A673 (cell line): ENCODE data around the gene YTHDF2. TPM values are rescaled to one million over a fixed set of nuclear protein-coding genes. Genes with fewer than 3 reads are reported as not detected.

Source experiments
- BruUV-seq: library from RNA; stranded (reverse); fragments of 400-500 nt; replicated peaks from 2 replicates; lab custom pipeline; 2021; lab: Mats Ljungman, UMichigan
- CTCF ChIA-PET: fragments of 300-600 bp; sonication (Branson Sonifier 250); formaldehyde crosslinking; loops from one replicate; lab custom pipeline; 2022; ENCODE audit warnings: antibody characterized with exemption; lab: Charles Lee
- POLR2A ChIA-PET: fragments of 300-600 bp; sonication (Branson Sonifier 250); formaldehyde crosslinking; loops from one replicate; lab custom pipeline; 2022; ENCODE audit warnings: antibody characterized with exemption; ENCODE audit not compliant: low non-redundant PET; lab: Charles Lee
- DNase-seq: peaks from one replicate; pipeline ENCODE4 v3.0.0-alpha.2; 2015; ENCODE audit warnings: low spot score
- H3K27ac ChIP-seq: fragments of 200-600 bp; sonication (generic); 2 replicates; pipeline ENCODE4 v1.5.1; 2016; ENCODE audit warnings: mixed run types, low read depth, mild to moderate bottlenecking, mixed read lengths, antibody characterized with exemption, low read length; ENCODE audit not compliant: poor library complexity, severe bottlenecking
- H3K27me3 ChIP-seq: fragments of 200-600 bp; sonication (generic); replicated peaks from 2 replicates; pipeline ENCODE4 v1.6.1; 2017; ENCODE audit warnings: mixed run types, low read depth, mild to moderate bottlenecking, mixed read lengths, antibody characterized with exemption, low read length; ENCODE audit not compliant: insufficient read depth, poor library complexity
- H3K36me3 ChIP-seq: fragments of 200-600 bp; sonication (generic); 2 replicates; pipeline ENCODE4 v1.6.1; 2016; ENCODE audit warnings: mixed run types, mild to moderate bottlenecking, mixed read lengths, antibody characterized with exemption, low read length; ENCODE audit not compliant: insufficient read depth, poor library complexity, severe bottlenecking
- H3K4me1 ChIP-seq: fragments of 200-600 bp; sonication (generic); 2 replicates; pipeline ENCODE4 v1.6.1; 2017; ENCODE audit warnings: mixed run types, mild to moderate bottlenecking, mixed read lengths, antibody characterized with exemption, low read length; ENCODE audit not compliant: insufficient read depth, poor library complexity, severe bottlenecking
- H3K4me3 ChIP-seq: fragments of 200-600 bp; sonication (generic); 2 replicates; pipeline ENCODE4 v1.5.1; 2016; ENCODE audit warnings: low read depth, mixed run types, mild to moderate bottlenecking, mixed read lengths, low read length; ENCODE audit not compliant: poor library complexity, severe bottlenecking
- H3K9me3 ChIP-seq: fragments of 200-600 bp; sonication (generic); 2 replicates; pipeline ENCODE4 v1.6.1; 2016; ENCODE audit warnings: mixed run types, low read depth, mild to moderate bottlenecking, mixed read lengths, antibody characterized with exemption, low read length; ENCODE audit not compliant: poor library complexity, severe bottlenecking
- CTCF ChIP-seq: fragments of 300-800, 200-600 bp; sonication (generic); conservative IDR thresholded peaks from 2 replicates; pipeline ENCODE4 v1.5.1; 2017; ENCODE audit warnings: low read depth, mild to moderate bottlenecking, antibody characterized with exemption, low read length, moderate library complexity, mixed read lengths
- EZH2 ChIP-seq: fragments of 200-600 bp; sonication (generic); IDR thresholded peaks from 2 replicates; pipeline ENCODE4 v1.6.1; 2017; ENCODE audit warnings: borderline replicate concordance, low read depth, mild to moderate bottlenecking, mixed read lengths, antibody characterized with exemption, low read length; ENCODE audit not compliant: poor library complexity, severe bottlenecking
- intact Hi-C: fragments of 100-400 bp; cut with micrococcal nuclease; formaldehyde crosslinking; loops from one replicate; pipeline ENCODE4 v1.10.0; 2022; ENCODE audit not compliant: unreplicated experiment
- total RNA-seq: library from RNA; stranded (reverse); gene quantifications from 2 replicates; pipeline ENCODE4 v1.2.3, GENCODE V29; 2021

The YTHDF2 gene
- total RNA-seq, 1 experiment from 2014 or later, result 111 TPM

GRCh38 chr1:28815533-28816185 is 78.9 kb downstream of the YTHDF2 start:
- CTCF ChIA-PET, result interaction anchor here (1.3 kb wide), 1 partner anchor 62 kb away, joined by 4 read pairs; no protein-coding TSS in a partner anchor

GRCh38 chr1:28817133-28817532 is 80.4 kb downstream of the YTHDF2 start:
- H3K4me1 ChIP-seq, result no peaks in the 10 kb centered on the region
- H3K9me3 ChIP-seq, result no peaks in the 10 kb centered on the region
- no peaks in the 10 kb centered on the region for H3K36me3 ChIP-seq
- no peak overlapping the region for H3K27ac ChIP-seq
- ChIA-PET POLR2A (no interaction called here), CTCF (no interaction called here)
- no peak overlapping the region for H3K4me3 ChIP-seq
- BruUV-seq, result no TSS peak
- TF ChIP-seq EZH2 (no peak), CTCF (no peak)
- intact Hi-C loops, result no loop called here
- no peak for DNase-seq
- peaks cover 14% of the 10 kb centered on the region for H3K27me3 ChIP-seq

More at GRCh38 chr1:28815533-28816185, 78.9 kb downstream of the YTHDF2 start:
- POLR2A ChIA-PET, result no interaction called here
- H3K36me3 ChIP-seq, result no peaks in the 10 kb centered on the region
- H3K9me3 ChIP-seq, result no peaks in the 10 kb centered on the region
- DNase-seq, result no peak
- intact Hi-C loops, result no loop called here
- no TSS peak for BruUV-seq
- H3K4me3 ChIP-seq, result no peak overlapping the region
- TF ChIP-seq CTCF (no peak), EZH2 (no peak)
- H3K27me3 ChIP-seq, result peaks cover 27% of the 10 kb centered on the region
- no peak overlapping the region for H3K27ac ChIP-seq
- no peaks in the 10 kb centered on the region for H3K4me1 ChIP-seq

GRCh38 chr1:28819020-28819419 is 82.3 kb downstream of the YTHDF2 start:
- no TSS peak for BruUV-seq
- POLR2A ChIA-PET, result no interaction called here
- CTCF ChIA-PET, result no interaction called here
- Histone ChIP-seq H3K4me1 (no peaks in the 10 kb centered on the region), H3K36me3 (no peaks in the 10 kb centered on the region), H3K27ac (no peak overlapping the region), H3K9me3 (no peaks in the 10 kb centered on the region), H3K27me3 (no peaks in the 10 kb centered on the region), H3K4me3 (no peak overlapping the region)
- TF ChIP-seq EZH2 (no peak), CTCF (no peak)
- no peak for DNase-seq
- intact Hi-C loops, result no loop called here

Other genes with a start within 250 kb of the YTHDF2 start
- 111 and 125 TPM in 2 replicates for gene RCC1, start 230.9 kb upstream of the YTHDF2 start, total RNA-seq
- 33.8 and 38.8 TPM in 2 replicates for gene TRNAU1AP, start 183.9 kb upstream of the YTHDF2 start, total RNA-seq
- 2.4 and 3.5 TPM in 2 replicates for gene RAB42, start 144.7 kb upstream of the YTHDF2 start, total RNA-seq
- 17.9 and 22.6 TPM in 2 replicates for gene TAF12, start 93.9 kb upstream of the YTHDF2 start, total RNA-seq
- not detected in 2 replicates for gene RNU11, start 88.3 kb upstream of the YTHDF2 start, total RNA-seq
- gene GMEB1, start 68.2 kb upstream of the YTHDF2 start, total RNA-seq, result 20.9 and 23.0 TPM in 2 replicates
- 0.79 and 0.97 TPM in 2 replicates for gene OPRD1, start 75.2 kb downstream of the YTHDF2 start, total RNA-seq
- gene EPB41, start 177.6 kb downstream of the YTHDF2 start, total RNA-seq, result 337 TPM in 2 replicates